ENCODE data around the gene RBFOX1. TPM values are rescaled to one million over a fixed set of nuclear protein-coding genes. Genes with fewer than 3 reads are reported as not detected.

RBFOX1 gene
- total and polyA plus RNA-seq, 2 donors (not counting 1 experiment from before 2014, with no cell fraction given), result not detected

- Histone ChIP-seq H3K4me1 (ENCODE audit: control insufficient read depth in 2 of 2, insufficient read depth in 2 of 2, low read length in 2 of 2) (no peaks in the 10 kb centered on the region), H3K9me3 (ENCODE audit: control extremely low read depth in 1 of 3, control insufficient read depth in 2 of 3, insufficient read depth in 1 of 3, low read length in 2 of 3) (peaks cover 0 to 10% (median 0%) of the 10 kb centered on the region in 3 donors), H3K4me3 (ENCODE audit: control extremely low read depth in 1 of 5, extremely low read depth in 1 of 5, insufficient read depth in 1 of 5, low read depth in 2 of 5, low read length in 4 of 5) (no peak overlapping the region), H3K9ac (ENCODE audit: low read length) (no peak overlapping the region), H3K27ac (ENCODE audit: low read length in 2 of 2) (no peak overlapping the region), H3K27me3 (replicated peaks in 1 of 4; ENCODE audit: control extremely low read depth in 1 of 4, control insufficient read depth in 3 of 4, insufficient read depth in 4 of 4, low read length in 3 of 4) (no peaks in the 10 kb centered on the region), H4K20me1 (ENCODE audit: control insufficient read depth, insufficient read depth, low read length, poor library complexity, severe bottlenecking) (no peaks in the 10 kb centered on the region), H3K4me2 (replicated peaks; ENCODE audit: low read depth, low read length, poor library complexity, severe bottlenecking) (no peak overlapping the region), H3K36me3 (replicated peaks in 1 of 2; ENCODE audit: control extremely low read depth in 1 of 2, control insufficient read depth in 1 of 2, extremely low read depth in 1 of 2, insufficient read depth in 2 of 2, low read length in 1 of 2) (no peaks in the 10 kb centered on the region), H3K79me2 (ENCODE audit: control insufficient read depth, insufficient read depth, low read length) (no peaks in the 10 kb centered on the region), H2AFZ (ENCODE audit: insufficient read depth, low read depth, low read length, poor library complexity, severe bottlenecking) (no peak overlapping the region)
- no peak for TF ChIP-seq CTCF (IDR thresholded peaks at IDR 0.05)
- ChIA-PET POLR2A (no interaction called here), CTCF (no interaction called here)
- no peak overlapping the region for H3K27ac Mint-ChIP-seq
- H3K4me1 Mint-ChIP-seq, result no peaks in the 10 kb centered on the region
- no peaks in the 10 kb centered on the region for H3K27me3 Mint-ChIP-seq
- no peak overlapping the region for H3K4me3 Mint-ChIP-seq
- no peak for ATAC-seq (ENCODE audit: low read depth)
- 100% methylated on average over 2 of the region's 4 CpGs for WGBS (ENCODE audit: insufficient coverage)
- intact Hi-C loops (cut with micrococcal nuclease), result no loop called here
- peaks cover 2% of the 10 kb centered on the region for H3K9me3 Mint-ChIP-seq (ENCODE audit: insufficient read depth)
- DNase-seq, result no peak
Measured at GRCh38 chr16:7513429-7513828, 180.8 kb downstream of the RBFOX1 start.

GRCh38 chr16:7515543-7515942, 182.9 kb downstream of the RBFOX1 start:
- DNase-seq (no peak), ATAC-seq (ENCODE audit: low read depth) (no peak)
- no peaks in the 10 kb centered on the region for H3K27me3 ChIP-seq (replicated peaks in 1 of 4; ENCODE audit: control extremely low read depth in 1 of 4, control insufficient read depth in 3 of 4, insufficient read depth in 4 of 4, low read length in 3 of 4)
- H3K4me3 ChIP-seq (ENCODE audit: control extremely low read depth in 1 of 5, extremely low read depth in 1 of 5, insufficient read depth in 1 of 5, low read depth in 2 of 5, low read length in 4 of 5), result no peak overlapping the region
- H3K9me3 Mint-ChIP-seq (ENCODE audit: insufficient read depth), result peaks cover 4% of the 10 kb centered on the region
- no peaks in the 10 kb centered on the region for H4K20me1 ChIP-seq (ENCODE audit: control insufficient read depth, insufficient read depth, low read length, poor library complexity, severe bottlenecking)
- H3K4me3 Mint-ChIP-seq, result no peak overlapping the region
- POLR2A ChIA-PET, result no interaction called here
- no peak overlapping the region for H2AFZ ChIP-seq (ENCODE audit: insufficient read depth, low read depth, low read length, poor library complexity, severe bottlenecking)
- no peaks in the 10 kb centered on the region for H3K36me3 ChIP-seq (replicated peaks in 1 of 2; ENCODE audit: control extremely low read depth in 1 of 2, control insufficient read depth in 1 of 2, extremely low read depth in 1 of 2, insufficient read depth in 2 of 2, low read length in 1 of 2)
- TF ChIP-seq CTCF (IDR thresholded peaks at IDR 0.05) (no peak), EZH2 (IDR thresholded peaks at IDR 0.05; ENCODE audit: borderline replicate concordance, insufficient read depth, low read depth, low read length, poor library complexity, severe bottlenecking) (no peak)
- H3K4me2 ChIP-seq (replicated peaks; ENCODE audit: low read depth, low read length, poor library complexity, severe bottlenecking), result no peak overlapping the region
- H3K9me3 ChIP-seq (ENCODE audit: control extremely low read depth in 1 of 3, control insufficient read depth in 2 of 3, insufficient read depth in 1 of 3, low read length in 2 of 3), result peaks cover 0 to 10% (median 0%) of the 10 kb centered on the region in 3 donors
- H3K4me1 ChIP-seq (ENCODE audit: control insufficient read depth in 2 of 2, insufficient read depth in 2 of 2, low read length in 2 of 2), result no peaks in the 10 kb centered on the region
- no peaks in the 10 kb centered on the region for H3K27me3 Mint-ChIP-seq
- no peaks in the 10 kb centered on the region for H3K4me1 Mint-ChIP-seq
- no peak overlapping the region for H3K27ac ChIP-seq (ENCODE audit: low read length in 2 of 2)
- CTCF ChIA-PET, result no interaction called here
- intact Hi-C loops (cut with micrococcal nuclease), result no loop called here
- no peak overlapping the region for H3K9ac ChIP-seq (ENCODE audit: low read length)
- WGBS (ENCODE audit: insufficient coverage), result no CpG with 5 or more reads among the region's 5 CpGs
- H3K27ac Mint-ChIP-seq, result no peak overlapping the region
- no peaks in the 10 kb centered on the region for H3K79me2 ChIP-seq (ENCODE audit: control insufficient read depth, insufficient read depth, low read length)
